H9 (cell line): ENCODE results near the gene INTS1. TPM values are rescaled to one million over a fixed set of nuclear protein-coding genes. Genes with fewer than 3 reads are reported as not detected.

ENCODE experiments used
- DNase-seq: peaks from one replicate; pipeline ENCODE4 v3.0.0-alpha.2; 2017
- H2AFZ ChIP-seq: one replicate; pipeline ENCODE4 v1.6.1; 2013; ENCODE audit warnings: mild to moderate bottlenecking, low read length, control low read depth, moderate library complexity
- H2AK5ac ChIP-seq: 2 replicates; pipeline ENCODE4 v1.6.1; 2013; ENCODE audit warnings: low read length, control low read depth, mixed read lengths; ENCODE audit not compliant: insufficient read length
- H2BK120ac ChIP-seq: one replicate; pipeline ENCODE4 v1.6.1; 2013; ENCODE audit warnings: low read depth, mild to moderate bottlenecking, low read length, control low read depth, inconsistent platforms; ENCODE audit not compliant: poor library complexity, severe bottlenecking
- H2BK12ac ChIP-seq: 2 replicates; pipeline ENCODE4 v1.6.1; 2013; ENCODE audit warnings: low read length, control low read depth, mixed read lengths, low read depth; ENCODE audit not compliant: insufficient read length
- H2BK15ac ChIP-seq: 2 replicates; pipeline ENCODE4 v1.6.1; 2013; ENCODE audit warnings: low read depth, low read length, control low read depth
- H2BK20ac ChIP-seq: one replicate; pipeline ENCODE4 v1.6.1; 2013; ENCODE audit warnings: low read depth, mild to moderate bottlenecking, low read length, control low read depth, inconsistent platforms; ENCODE audit not compliant: poor library complexity, severe bottlenecking
- H2BK5ac ChIP-seq: 2 replicates; pipeline ENCODE4 v1.6.1; 2013; ENCODE audit warnings: low read length, control low read depth, mixed read lengths; ENCODE audit not compliant: insufficient read length
- H3K14ac ChIP-seq: 2 replicates; pipeline ENCODE4 v1.6.1; 2013; ENCODE audit warnings: low read length, control low read depth; ENCODE audit not compliant: insufficient read depth
- H3K18ac ChIP-seq: 2 replicates; pipeline ENCODE4 v1.6.1; 2013; ENCODE audit warnings: low read depth, mild to moderate bottlenecking, mixed read lengths, low read length, control low read depth; ENCODE audit not compliant: insufficient read length
- H3K23ac ChIP-seq: 2 replicates; pipeline ENCODE4 v1.6.1; 2013; ENCODE audit warnings: low read length, control low read depth, mixed read lengths, low read depth; ENCODE audit not compliant: insufficient read length
- H3K23me2 ChIP-seq: 2 replicates; pipeline ENCODE4 v1.6.1; 2013; ENCODE audit warnings: low read depth, mild to moderate bottlenecking, mixed read lengths, low read length, control low read depth; ENCODE audit not compliant: insufficient read length, poor library complexity, severe bottlenecking
- H3K27ac ChIP-seq: 2 replicates; pipeline ENCODE4 v1.5.1; 2013; ENCODE audit warnings: low read length, control low read depth, mixed read lengths, low read depth; ENCODE audit not compliant: insufficient read length
- H3K27me3 ChIP-seq: 2 replicates; pipeline ENCODE4 v1.6.1; 2013; ENCODE audit warnings: low read length, control low read depth, inconsistent platforms; ENCODE audit not compliant: insufficient read depth
- H3K4ac ChIP-seq: 2 replicates; pipeline ENCODE4 v1.6.1; 2013; ENCODE audit warnings: low read depth, mild to moderate bottlenecking, control low read depth, inconsistent platforms, low read length, moderate library complexity
- H3K4me1 ChIP-seq: 2 replicates; pipeline ENCODE4 v1.6.1; 2013; ENCODE audit warnings: low read length, control low read depth, inconsistent platforms; ENCODE audit not compliant: insufficient read depth
- H3K4me2 ChIP-seq: 2 replicates; pipeline ENCODE4 v1.6.1; 2013; ENCODE audit warnings: low read length, control low read depth, mixed read lengths; ENCODE audit not compliant: insufficient read length, insufficient read depth
- H3K56ac ChIP-seq: 2 replicates; pipeline ENCODE4 v1.6.1; 2013; ENCODE audit warnings: low read depth, mild to moderate bottlenecking, mixed read lengths, low read length, control low read depth; ENCODE audit not compliant: insufficient read length
- H3K79me1 ChIP-seq: 2 replicates; pipeline ENCODE4 v1.6.1; 2013; ENCODE audit warnings: low read depth, mild to moderate bottlenecking, moderate library complexity, low read length, control low read depth, inconsistent platforms; ENCODE audit not compliant: insufficient read depth, poor library complexity, severe bottlenecking
- H3K79me2 ChIP-seq: 2 replicates; pipeline ENCODE4 v1.6.1; 2013; ENCODE audit warnings: low read length, control low read depth, inconsistent platforms; ENCODE audit not compliant: insufficient read depth
- H3K9ac ChIP-seq: 2 replicates; pipeline ENCODE4 v1.6.1; 2013; ENCODE audit warnings: low read length, control low read depth, mixed read lengths; ENCODE audit not compliant: insufficient read length; ENCODE audit errors: extremely low read depth
- H3K9me3 ChIP-seq: one replicate; pipeline ENCODE4 v1.6.1; 2013; ENCODE audit warnings: low read depth, low read length, inconsistent platforms; ENCODE audit not compliant: control insufficient read depth
- H3T11ph ChIP-seq: one replicate; pipeline ENCODE4 v1.6.1; 2013; ENCODE audit warnings: mild to moderate bottlenecking, low read length, control low read depth, inconsistent platforms
- H4K20me1 ChIP-seq: one replicate; pipeline ENCODE4 v1.6.1; 2013; ENCODE audit not compliant: control insufficient read depth, insufficient read length, insufficient read depth
- H4K5ac ChIP-seq: 2 replicates; pipeline ENCODE4 v1.6.1; 2013; ENCODE audit warnings: low read depth, mild to moderate bottlenecking, mixed read lengths, low read length, control low read depth; ENCODE audit not compliant: insufficient read length
- H4K8ac ChIP-seq: replicated peaks from 2 replicates; pipeline ENCODE4 v1.6.1; 2013; ENCODE audit warnings: low read length, control low read depth, mixed read lengths, low read depth; ENCODE audit not compliant: insufficient read length
- H4K91ac ChIP-seq: 2 replicates; pipeline ENCODE4 v1.6.1; 2013; ENCODE audit warnings: low read depth, mild to moderate bottlenecking, moderate library complexity, mixed read lengths, low read length, control low read depth; ENCODE audit not compliant: insufficient read length
- H3K27ac Mint-ChIP-seq, 3 experiments: 2 replicates in 2 of 3; 3 replicates in 1 of 3; pipeline ENCODE4 v1.8.0; 2020 to 2021; ENCODE audit warnings: mixed read lengths in 3 of 3, mild to moderate bottlenecking in 1 of 3, moderate library complexity in 1 of 3
- H3K27me3 Mint-ChIP-seq: 2 replicates; pipeline ENCODE4 v1.8.0; 2021; ENCODE audit warnings: low read depth, mild to moderate bottlenecking, moderate library complexity, mixed read lengths
- H3K36me3 Mint-ChIP-seq, 3 experiments: 2 replicates in 2 of 3; 3 replicates in 1 of 3; pipeline ENCODE4 v1.8.0; 2020 to 2021; ENCODE audit warnings: low read depth in 3 of 3, mixed read lengths in 3 of 3; ENCODE audit not compliant: insufficient read depth in 1 of 3
- H3K4me1 Mint-ChIP-seq, 2 experiments: 2 replicates each; pipeline ENCODE4 v1.8.0; 2020; ENCODE audit warnings: mixed read lengths in 2 of 2
- H3K4me3 Mint-ChIP-seq, 2 experiments: 2 replicates in 1 of 2; 3 replicates in 1 of 2; pipeline ENCODE4 v1.8.0; 2020 to 2021; ENCODE audit warnings: mild to moderate bottlenecking in 2 of 2, mixed read lengths in 2 of 2, moderate library complexity in 1 of 2
- H3K9me3 Mint-ChIP-seq, 2 experiments: 2 replicates in 1 of 2; 3 replicates in 1 of 2; pipeline ENCODE4 v1.8.0; 2020; ENCODE audit warnings: mild to moderate bottlenecking in 2 of 2, mixed read lengths in 2 of 2, moderate library complexity in 1 of 2
- CTCF ChIP-seq: fragments of 200-600 bp; sonication (generic); conservative IDR thresholded peaks from 3 replicates; pipeline ENCODE4 v1.8.0; 2021; ENCODE audit warnings: antibody characterized with exemption, mild to moderate bottlenecking
- WGBS: extraction: QIAGEN DNeasy Blood & Tissue Kit; methylation state at CpG from one replicate; pipeline ENCODE4 v1.1.7; 2013; ENCODE audit warnings: missing lambda C conversion rate, low lambda C conversion rate, mixed read lengths; ENCODE audit not compliant: insufficient read length; ENCODE audit errors: extremely low coverage; 5-methylcytosine and 5-hydroxymethylcytosine counted together
- total RNA-seq: library from RNA; stranded (reverse); gene quantifications from 2 replicates; pipeline ENCODE4 v1.2.1, GENCODE V29; 2021

Gene INTS1
- total RNA-seq, 1 experiment from 2014 or later = 133 TPM

GRCh38 chr7:1430056-1430845 lies 73.9 kb downstream of the INTS1 start:
- H3K79me2 ChIP-seq = no peaks in the 10 kb centered on the region
- H3K4me2 ChIP-seq = no peak overlapping the region
- no peak overlapping the region for H2BK15ac ChIP-seq
- no peak overlapping the region for H3K56ac ChIP-seq
- H3K36me3 Mint-ChIP-seq = no peaks in the 10 kb centered on the region
- peaks cover 0 to 3% of the 10 kb centered on the region in 2 experiments; a peak in 2 of 5 replicates for H3K9me3 Mint-ChIP-seq
- H2BK120ac ChIP-seq = no peak overlapping the region
- peaks cover 10% of the 10 kb centered on the region for H3K27me3 Mint-ChIP-seq
- no peaks in the 10 kb centered on the region for H3K79me1 ChIP-seq
- no peak overlapping the region for H2BK5ac ChIP-seq
- no peak for TF ChIP-seq CTCF
- H4K91ac ChIP-seq = no peak overlapping the region
- H2AK5ac ChIP-seq = no peak overlapping the region
- no CpG with 5 or more reads among the region's 32 CpGs for WGBS
- H3K23me2 ChIP-seq = no peaks in the 10 kb centered on the region
- H2AFZ ChIP-seq = no peak overlapping the region
- H3T11ph ChIP-seq = no peak overlapping the region
- H3K4me1 ChIP-seq = no peaks in the 10 kb centered on the region
- H3K4me1 Mint-ChIP-seq = peaks cover 2 to 18% of the 10 kb centered on the region in 2 experiments
- no peak overlapping the region for H3K9ac ChIP-seq
- no peak overlapping the region for H3K23ac ChIP-seq
- H3K27me3 ChIP-seq = no peaks in the 10 kb centered on the region
- no peak overlapping the region for H3K18ac ChIP-seq
- no peak overlapping the region for H4K5ac ChIP-seq
- H4K20me1 ChIP-seq = no peaks in the 10 kb centered on the region
- H3K27ac ChIP-seq = no peak overlapping the region
- no peak overlapping the region for H3K4ac ChIP-seq
- no peak overlapping the region for H4K8ac ChIP-seq
- H3K9me3 ChIP-seq = no peaks in the 10 kb centered on the region
- no peak overlapping the region; a peak in 1 of 7 replicates for H3K27ac Mint-ChIP-seq
- DNase-seq = no peak
- no peak overlapping the region for H3K4me3 Mint-ChIP-seq
- no peak overlapping the region for H2BK12ac ChIP-seq
- H2BK20ac ChIP-seq = no peak overlapping the region
- no peak overlapping the region for H3K14ac ChIP-seq
